Measurements from ENCODE around the gene ARRB1. TPM values are rescaled to one million over a fixed set of nuclear protein-coding genes. Genes with fewer than 3 reads are reported as not detected.

ARRB1 gene
- polyA plus RNA-seq, 1 of the 3 experiments (the other 2 are of a cell fraction), result 7.0 TPM

- WGBS (ENCODE audit: low lambda C conversion rate), result 38% methylated on average over 2 of the region's 2 CpGs
- CTCF ChIA-PET, result interaction anchor here (0.7 to 11.1 kb wide), 9 partner anchors 13 to 289 kb away, joined by 3 to 117 read pairs (median 3); partner anchors contain the start of gene TPBGL
- TF ChIP-seq ELF1 (IDR thresholded peaks at IDR 0.05) (no peak), SIN3A (IDR thresholded peaks at IDR 0.05; ENCODE audit: borderline replicate concordance, low read depth, low read length) (no peak), EP300 (IDR thresholded peaks at IDR 0.05; ENCODE audit: borderline replicate concordance in 1 of 2, low read depth in 1 of 2, low read length in 1 of 2) (no peak), RFX5 (IDR thresholded peaks at IDR 0.05; ENCODE audit: low read length) (no peak), RAD21 (IDR thresholded peaks at IDR 0.05; ENCODE audit: low read length) (no peak), RXRA (IDR thresholded peaks at IDR 0.05; ENCODE audit: borderline replicate concordance, low read depth) (no peak), TAF1 (IDR thresholded peaks at IDR 0.05; ENCODE audit: borderline replicate concordance, low read depth, low read length) (no peak), RCOR1 (IDR thresholded peaks at IDR 0.05; ENCODE audit: low read length) (no peak), IRF3 (IDR thresholded peaks at IDR 0.05; ENCODE audit: low read depth, low read length) (no peak), FOXM1 (IDR thresholded peaks at IDR 0.05; ENCODE audit: low read depth) (no peak), SMC3 (IDR thresholded peaks at IDR 0.05; ENCODE audit: low read depth, low read length) (no peak), GABPA (IDR thresholded peaks at IDR 0.05; ENCODE audit: low read depth) (no peak), GATA2 (CRISPR knock-in tag; IDR thresholded peaks at IDR 0.05) (no peak), YY1 (IDR thresholded peaks at IDR 0.05; ENCODE audit: low read depth) (no peak), JUND (IDR thresholded peaks at IDR 0.05) (no peak), USF1 (IDR thresholded peaks at IDR 0.05; ENCODE audit: borderline replicate concordance, low read depth) (no peak)
Measured at GRCh38 chr11:75219869-75220268, 131.6 kb downstream of the ARRB1 start.

GRCh38 chr11:75214843-75215242 is 136.6 kb downstream of the ARRB1 start:
- no peak overlapping the region for H3K4me3 ChIP-seq (ENCODE audit: low read depth in 2 of 2, low read length in 1 of 2)
- H3K79me2 ChIP-seq (ENCODE audit: insufficient read depth), result no peaks in the 10 kb centered on the region
- CTCF ChIA-PET, result interaction anchor here (0.6 to 16.0 kb wide), 15 partner anchors 9 to 192 kb away, joined by 3 to 362 read pairs (median 4); partner anchors contain the start of gene TPBGL
- peak overlapping the region in 1 of 2 experiments; percentile 93; a peak in 2 of 4 replicates for H3K27ac ChIP-seq (ENCODE audit: low read depth in 2 of 2, low read length in 1 of 2)
- no peaks in the 10 kb centered on the region for H3K9me3 ChIP-seq
- no peaks in the 10 kb centered on the region for H3K36me3 ChIP-seq (replicated peaks in 1 of 2; ENCODE audit: control insufficient read depth in 1 of 2, insufficient read depth in 2 of 2, low read length in 1 of 2)
- H3K27me3 ChIP-seq (ENCODE audit: insufficient read depth), result no peaks in the 10 kb centered on the region
- H3K9ac ChIP-seq, result no peak overlapping the region
- no peak overlapping the region for H2AFZ ChIP-seq (ENCODE audit: low read depth)
- H3K9me2 ChIP-seq, result no peaks in the 10 kb centered on the region
- peaks cover 0 to 13% of the 10 kb centered on the region in 2 experiments; a peak in 2 of 4 replicates for H3K4me1 ChIP-seq (ENCODE audit: control insufficient read depth in 1 of 2, insufficient read depth in 2 of 2, low read depth in 1 of 2, low read length in 1 of 2)
- no peaks in the 10 kb centered on the region for H4K20me1 ChIP-seq (ENCODE audit: insufficient read depth)
- peak; percentile 58 for DNase-seq
- POLR2A ChIA-PET, result interaction anchor here (0.6 to 1.5 kb wide), 5 partner anchors 9 to 67 kb away, joined by 3 to 14 read pairs (median 4); no protein-coding TSS in a partner anchor
- no peak overlapping the region for H3K4me2 ChIP-seq
- TF ChIP-seq TEAD4 (IDR thresholded peaks at IDR 0.05; ENCODE audit: borderline replicate concordance, insufficient read depth) (no peak), USF1 (IDR thresholded peaks at IDR 0.05; ENCODE audit: borderline replicate concordance, low read depth) (peak; percentile 26; the same call in 1 of the 2 replicates), CHD2 (IDR thresholded peaks at IDR 0.05; ENCODE audit: low read length, partially characterized antibody) (peak; percentile 2), GABPA (IDR thresholded peaks at IDR 0.05; ENCODE audit: low read depth) (no peak), FOXJ3 (CRISPR knock-in tag; IDR thresholded peaks at IDR 0.05) (peak; percentile 23; the same call in 1 of the 2 replicates), MAX (IDR thresholded peaks at IDR 0.05; ENCODE audit: low read depth) (no peak), GATA2 (CRISPR knock-in tag; IDR thresholded peaks at IDR 0.05) (peak; percentile 80)
- H3F3A ChIP-seq (replicated peaks; ENCODE audit: insufficient read depth), result no peaks in the 10 kb centered on the region

More at GRCh38 chr11:75219869-75220268, 131.6 kb downstream of the ARRB1 start:
- Histone ChIP-seq H3K9ac (no peak overlapping the region), H3K4me1 (ENCODE audit: control insufficient read depth in 1 of 2, insufficient read depth in 2 of 2, low read depth in 1 of 2, low read length in 1 of 2) (peaks cover 0 to 6% of the 10 kb centered on the region in 2 experiments; a peak in 2 of 4 replicates), H3K27ac (ENCODE audit: low read depth in 2 of 2, low read length in 1 of 2) (no peak overlapping the region), H3K9me2 (no peaks in the 10 kb centered on the region), H3F3A (replicated peaks; ENCODE audit: insufficient read depth) (no peaks in the 10 kb centered on the region), H3K27me3 (ENCODE audit: insufficient read depth) (0 out of 2 replicates have a peak, but pooled peaks cover 5% of the 10 kb centered on the region), H3K9me3 (no peaks in the 10 kb centered on the region), H4K20me1 (ENCODE audit: insufficient read depth) (no peaks in the 10 kb centered on the region), H3K79me2 (ENCODE audit: insufficient read depth) (no peaks in the 10 kb centered on the region), H2AFZ (ENCODE audit: low read depth) (no peak overlapping the region), H3K4me3 (ENCODE audit: low read depth in 2 of 2, low read length in 1 of 2) (no peak overlapping the region), H3K36me3 (replicated peaks in 1 of 2; ENCODE audit: control insufficient read depth in 1 of 2, insufficient read depth in 2 of 2, low read length in 1 of 2) (no peaks in the 10 kb centered on the region), H3K4me2 (no peak overlapping the region)
- DNase-seq, result no peak
- POLR2A ChIA-PET, result no interaction called here

Data from SK-N-SH (cell line).